ENCODE measurements around the gene VEPH1.

Gene VEPH1

DNA sequence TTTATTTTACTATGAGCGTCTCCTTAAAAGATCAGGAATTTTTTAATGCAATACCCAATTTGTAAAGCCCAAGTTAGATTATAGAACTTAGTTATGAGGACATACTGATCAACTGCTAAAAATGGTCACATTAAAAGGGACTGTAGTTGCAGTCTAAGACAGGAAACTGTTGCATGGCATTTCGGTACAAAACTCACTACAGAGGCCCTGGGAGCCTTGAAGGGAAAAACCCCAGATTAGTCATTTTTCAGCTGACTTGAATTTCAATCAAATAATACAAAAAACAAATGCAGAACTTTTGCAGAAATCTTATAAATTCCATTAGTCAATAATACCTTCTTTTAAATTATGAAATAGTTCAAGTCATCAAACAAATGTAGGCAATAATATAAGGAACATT is 73.5 kb downstream of the VEPH1 start:
- no peak for DNase-seq (ENCODE audit: low read depth)

GRCh38 chr3:157428853-157429252 is 74.4 kb downstream of the VEPH1 start:
- no peak for DNase-seq (ENCODE audit: low read depth)

- no peak for DNase-seq (ENCODE audit: low read depth)
Observed at GRCh38 chr3:157427901-157428300, 75.3 kb downstream of the VEPH1 start.

- no peak for DNase-seq (ENCODE audit: low read depth)
Observed at GRCh38 chr3:157423337-157423736, 79.9 kb downstream of the VEPH1 start.

DNA sequence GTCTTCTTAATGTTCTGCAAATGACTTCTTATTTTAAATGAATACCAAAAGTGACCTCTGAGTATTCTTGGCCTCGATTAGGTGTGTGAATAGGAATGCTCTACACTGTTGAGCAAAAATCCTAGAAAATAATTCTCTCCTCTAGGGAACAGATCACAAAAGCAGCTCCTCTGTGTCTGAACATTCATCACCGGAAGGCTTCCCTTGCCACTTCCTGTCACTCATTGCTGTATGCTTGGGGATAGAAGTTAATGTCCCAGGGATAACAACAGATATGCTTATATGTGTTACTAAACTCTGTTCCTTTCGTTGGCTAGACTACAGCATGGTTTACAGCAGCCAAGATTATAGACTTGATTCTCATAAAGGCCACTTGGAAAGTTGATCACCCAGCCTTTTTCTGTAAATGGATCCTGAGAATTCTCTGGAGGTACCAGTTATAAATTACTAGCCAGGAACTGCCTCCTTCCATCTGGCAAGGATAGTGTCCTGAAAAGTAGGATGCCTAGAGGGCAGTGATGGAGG is 82.5 kb downstream of the VEPH1 start:
- DNase-seq (ENCODE audit: low read depth) = no peak

- DNase-seq (ENCODE audit: low read depth) = no peak
Observed at GRCh38 chr3:157418104-157418503, 85.1 kb downstream of the VEPH1 start.

DNA sequence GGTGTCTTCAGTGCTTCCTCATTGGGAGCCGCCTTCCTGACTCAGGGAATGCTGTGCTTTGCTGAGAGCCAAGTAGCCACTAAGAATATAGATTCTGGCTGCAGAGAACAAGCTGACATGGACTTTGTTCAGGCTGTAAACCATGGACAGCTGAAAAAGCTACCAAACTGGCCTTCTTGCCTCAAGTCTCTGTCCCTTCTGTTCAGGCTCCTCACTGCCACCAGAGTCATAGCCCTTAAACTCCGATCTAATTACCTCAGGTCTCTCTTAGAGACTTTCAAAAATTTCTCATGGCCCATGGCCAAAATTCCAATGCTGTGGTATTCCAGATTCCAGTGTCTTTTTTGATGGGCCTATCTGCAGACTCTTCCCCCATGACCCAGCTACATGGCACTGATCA is 86.0 kb downstream of the VEPH1 start:
- DNase-seq (ENCODE audit: low read depth) = no peak

DNA sequence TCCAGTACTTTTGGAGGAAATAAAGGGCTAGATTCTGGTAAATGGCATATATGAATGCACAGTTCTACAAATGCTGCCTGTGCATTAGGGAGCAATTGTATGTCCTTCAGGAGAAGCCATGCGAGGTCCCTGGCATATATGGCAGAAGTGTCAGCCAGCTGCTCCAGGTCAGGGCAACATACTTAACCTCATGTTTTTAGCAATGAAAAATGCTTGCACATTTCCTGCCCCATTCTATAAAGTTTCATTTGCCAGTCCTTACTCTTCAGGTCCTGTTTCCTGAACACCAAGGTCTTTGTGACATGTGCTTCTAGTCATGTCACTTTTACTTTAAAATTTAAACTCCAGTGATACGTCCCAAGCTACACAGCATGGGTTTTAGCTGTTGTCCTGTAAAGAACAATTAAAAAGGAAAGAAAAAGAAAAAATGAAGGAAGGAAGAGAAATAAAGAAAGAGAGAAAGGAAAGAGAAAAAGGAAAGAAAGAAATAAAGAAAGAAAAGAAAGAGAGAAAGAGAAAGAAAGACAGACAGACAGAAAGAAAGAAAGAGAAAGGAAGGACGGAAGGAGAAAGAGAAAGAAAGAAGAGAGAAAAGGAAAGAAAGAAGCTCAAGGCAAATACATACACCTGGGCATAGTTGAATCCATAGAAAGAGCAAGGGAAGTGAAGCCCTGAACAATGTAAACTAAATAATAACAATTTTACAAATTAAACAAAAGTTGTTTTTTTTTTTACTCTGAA is 86.7 kb downstream of the VEPH1 start:
- no peak for DNase-seq (ENCODE audit: low read depth)

DNA sequence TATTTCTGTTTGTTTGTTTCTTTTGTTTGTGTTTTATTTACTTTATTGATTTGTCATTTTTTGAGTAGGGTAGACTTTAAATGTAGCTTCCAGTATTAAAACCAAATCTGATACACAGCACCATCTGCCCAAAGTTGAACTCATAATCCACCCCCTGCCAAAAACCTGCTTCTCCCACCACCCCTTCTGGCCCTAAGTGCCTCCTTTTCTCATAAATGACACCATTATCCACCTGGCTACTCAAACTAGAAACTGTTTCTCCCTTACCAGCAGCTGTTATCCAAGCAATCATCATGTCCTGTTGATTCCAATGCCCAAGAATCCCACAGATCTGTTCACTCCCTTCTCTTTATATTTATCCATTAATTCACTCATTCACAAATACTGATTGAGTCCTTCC is 88.4 kb downstream of the VEPH1 start:
- no peak for DNase-seq (ENCODE audit: low read depth)

GRCh38 chr3:157412323-157412855 is 90.8 kb downstream of the VEPH1 start:
- no peak for DNase-seq (ENCODE audit: low read depth)

DNA sequence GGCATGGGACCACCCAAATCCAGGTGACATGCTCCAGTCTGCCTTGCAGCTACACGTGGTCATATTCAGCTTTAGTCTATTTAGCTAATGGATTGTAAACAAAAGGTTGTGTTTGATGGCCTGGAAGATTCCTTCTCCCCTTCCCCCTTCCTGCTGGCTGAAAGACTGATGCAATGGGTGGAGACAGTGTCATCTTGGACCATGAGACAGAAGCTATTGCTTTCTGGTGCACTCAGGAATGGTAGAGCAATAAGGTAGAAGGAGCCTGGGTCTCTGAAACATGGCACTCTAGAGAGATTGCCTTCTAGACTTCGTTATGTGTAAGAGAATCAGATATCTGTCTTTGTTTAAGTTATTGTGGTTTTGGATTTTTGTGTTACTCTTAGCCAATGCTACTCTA is 92.3 kb downstream of the VEPH1 start:
- no peak for DNase-seq (ENCODE audit: low read depth)

- DNase-seq (ENCODE audit: low read depth) = no peak
Observed at GRCh38 chr3:157409516-157409915, 93.7 kb downstream of the VEPH1 start.

DNA sequence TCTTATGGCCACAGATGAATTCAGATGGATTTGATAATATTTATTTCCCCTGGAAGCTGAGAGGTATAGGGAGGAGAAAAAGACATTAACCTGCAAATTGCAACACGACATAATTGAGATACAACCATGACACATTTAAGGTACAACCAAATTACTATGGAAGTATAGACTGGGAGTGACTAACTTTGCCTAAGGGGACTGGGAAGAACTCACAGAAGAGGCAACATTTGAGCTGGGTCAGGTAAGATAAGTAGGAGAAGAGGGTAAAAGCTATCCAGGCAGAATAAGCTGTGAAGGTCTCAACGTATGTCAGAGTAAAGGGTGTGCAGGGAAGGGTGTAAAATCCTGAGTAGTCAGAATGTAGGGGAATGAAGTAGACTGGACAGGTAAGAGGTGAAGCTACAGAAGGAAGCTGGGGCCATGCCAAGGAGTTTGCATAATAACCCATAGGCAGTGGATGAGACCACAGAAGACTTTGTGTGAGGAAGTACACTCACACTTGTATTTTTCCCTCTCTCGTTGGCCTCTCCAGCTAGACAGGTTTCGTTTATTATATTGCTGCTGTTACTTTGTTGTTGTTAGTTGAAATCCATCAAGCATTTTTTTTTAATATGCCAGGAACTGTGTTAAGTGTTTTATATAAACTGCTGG is 94.6 kb downstream of the VEPH1 start:
- DNase-seq (ENCODE audit: low read depth) = no peak

- no peak for DNase-seq (ENCODE audit: low read depth)
Observed at GRCh38 chr3:157407769-157408168, 95.4 kb downstream of the VEPH1 start.

- DNase-seq (ENCODE audit: low read depth) = no peak
Observed at GRCh38 chr3:157406394-157406793, 96.8 kb downstream of the VEPH1 start.

- no peak for DNase-seq (ENCODE audit: low read depth)
Observed at GRCh38 chr3:157405457-157405856, 97.8 kb downstream of the VEPH1 start.

DNA sequence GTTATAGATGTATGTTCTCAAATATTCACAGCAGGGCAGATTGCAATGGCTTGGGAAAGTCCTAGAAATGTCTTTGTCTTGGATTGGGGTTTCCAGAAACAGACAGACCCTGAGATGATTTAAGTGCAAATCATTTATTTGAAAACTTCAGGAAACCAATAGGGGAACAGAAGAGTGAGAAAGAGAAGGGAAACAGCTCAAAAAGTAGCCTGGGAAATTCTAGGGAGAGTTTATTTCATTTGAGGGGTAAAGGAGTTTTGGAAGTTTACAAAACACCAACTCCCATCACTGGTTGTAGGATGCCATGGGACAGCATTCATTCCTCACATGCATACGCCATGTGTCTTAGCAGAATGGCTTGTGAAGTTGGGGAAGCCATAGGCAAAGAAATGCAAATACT is 98.8 kb downstream of the VEPH1 start:
- DNase-seq (ENCODE audit: low read depth) = no peak

- no peak for DNase-seq (ENCODE audit: low read depth)
Observed at GRCh38 chr3:157398598-157398997, 104.6 kb downstream of the VEPH1 start.

GRCh38 chr3:157394411-157394810 is 108.8 kb downstream of the VEPH1 start:
- no peak for DNase-seq (ENCODE audit: low read depth)

DNA sequence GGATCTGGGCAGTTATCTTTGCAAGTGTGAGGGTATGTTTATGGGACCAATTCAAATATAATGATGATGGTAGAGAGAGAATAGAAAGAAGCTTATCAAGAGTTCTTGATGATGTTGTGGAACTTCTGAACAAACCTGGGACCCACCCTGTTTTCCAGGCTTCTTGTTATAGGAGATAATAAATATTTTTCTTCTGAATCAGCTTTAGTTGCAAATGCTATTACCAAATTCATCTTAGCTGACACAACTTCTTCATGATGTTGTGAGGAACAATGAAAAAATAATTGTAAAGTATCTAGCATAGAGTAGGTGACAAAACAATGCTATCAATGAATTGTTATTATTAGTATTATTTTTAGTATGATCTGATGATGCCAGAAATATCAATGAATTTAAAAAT is 110.1 kb downstream of the VEPH1 start:
- DNase-seq (ENCODE audit: low read depth) = no peak

GRCh38 chr3:157392104-157392503 is 111.1 kb downstream of the VEPH1 start:
- DNase-seq (ENCODE audit: low read depth) = no peak

- DNase-seq (ENCODE audit: low read depth) = no peak
Observed at GRCh38 chr3:157390713-157391515, 112.3 kb downstream of the VEPH1 start.

DNA sequence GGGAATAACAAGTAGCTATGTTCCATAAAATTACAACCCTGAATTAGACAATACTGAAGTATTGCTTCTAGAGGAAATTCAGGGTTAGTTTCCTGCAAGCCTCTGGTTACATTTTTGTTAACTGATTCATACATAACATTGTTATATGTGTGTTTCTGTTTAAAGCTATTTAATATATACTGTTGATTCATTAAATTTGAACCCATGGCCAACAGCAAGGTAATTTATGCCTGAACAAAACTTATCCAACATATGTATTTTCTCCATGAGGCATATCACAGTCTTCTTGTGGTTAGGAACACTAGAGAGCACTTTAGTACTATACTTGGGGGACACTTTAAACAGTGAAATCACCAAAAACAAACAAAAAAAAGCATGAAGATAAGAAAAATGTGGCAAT is 114.2 kb downstream of the VEPH1 start:
- DNase-seq (ENCODE audit: low read depth) = no peak
